ENCODE data around the gene NR5A1.

Gene NR5A1

DNA sequence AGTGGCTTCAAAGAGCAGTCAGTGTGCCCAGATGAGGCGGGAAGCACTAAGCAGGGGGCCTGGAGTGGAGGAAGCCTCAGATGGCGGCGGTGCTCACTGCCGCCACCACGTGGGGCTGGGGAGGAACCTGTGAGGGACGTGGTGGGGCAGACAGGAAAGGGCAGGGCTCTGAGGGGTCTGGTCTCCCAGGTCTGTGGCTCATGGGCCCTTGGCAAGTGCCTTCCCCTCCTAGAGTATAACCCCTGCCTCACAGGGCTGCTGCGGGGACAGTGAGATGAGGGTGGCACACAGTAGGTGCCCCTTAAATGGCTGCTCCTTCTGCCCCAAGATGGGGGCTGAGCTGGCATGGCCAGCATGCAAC is 26.6 kb downstream of the NR5A1 start:
- no peak for DNase-seq (ENCODE audit: low spot score)

DNA sequence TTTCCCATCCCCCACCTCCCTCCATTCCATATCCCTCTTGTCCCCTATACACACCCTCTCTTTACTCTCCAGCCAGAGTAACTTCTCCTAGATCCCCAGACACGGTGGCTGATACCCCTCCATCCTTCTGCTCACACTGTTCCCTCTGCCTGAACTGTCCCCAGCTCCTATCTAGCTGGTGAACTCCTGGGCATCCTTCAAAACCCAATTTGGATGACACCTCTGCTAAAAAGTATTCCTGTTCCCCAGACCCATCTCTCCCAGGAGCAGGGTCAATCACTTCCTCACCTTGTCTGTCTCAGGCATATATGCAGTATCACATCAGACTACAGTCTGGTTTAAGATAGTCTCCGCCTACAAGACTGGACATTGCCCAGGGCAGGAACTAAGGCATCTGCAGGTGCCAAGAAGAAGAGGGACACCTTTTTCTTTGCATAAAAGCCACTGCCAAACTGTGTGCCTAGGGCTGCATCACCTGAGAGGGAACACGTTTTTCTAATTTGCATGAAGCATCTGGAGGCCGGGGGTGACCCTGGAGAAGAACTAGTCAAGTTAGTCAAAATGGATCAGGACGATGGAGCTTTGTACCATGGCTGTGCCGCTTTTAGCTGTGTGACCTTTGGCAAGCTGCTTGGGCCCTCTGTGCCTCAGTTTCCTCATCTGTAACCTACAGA is 27.1 kb downstream of the NR5A1 start:
- DNase-seq (ENCODE audit: low spot score) = no peak

DNA sequence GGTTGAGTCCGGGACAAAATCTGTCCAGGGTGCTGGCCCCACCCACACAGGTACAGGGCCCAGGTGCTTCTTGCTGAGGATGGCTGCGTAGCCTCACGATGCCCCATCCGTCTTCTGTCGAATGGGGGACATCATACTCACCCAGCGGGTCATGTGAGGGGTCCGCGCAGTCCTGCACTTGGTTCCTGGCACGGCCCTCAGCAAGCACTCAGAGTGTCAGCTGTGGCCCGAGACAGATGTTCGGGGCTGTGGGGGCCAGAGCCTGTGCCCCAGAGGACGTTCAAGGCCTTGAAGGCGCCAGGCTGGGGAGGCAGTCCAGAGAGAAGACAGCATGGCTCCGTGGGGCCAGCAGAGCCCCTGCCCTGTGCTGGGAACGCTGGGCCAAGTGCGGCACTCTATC is 27.8 kb downstream of the NR5A1 start:
- no peak for DNase-seq (ENCODE audit: low spot score)

DNA sequence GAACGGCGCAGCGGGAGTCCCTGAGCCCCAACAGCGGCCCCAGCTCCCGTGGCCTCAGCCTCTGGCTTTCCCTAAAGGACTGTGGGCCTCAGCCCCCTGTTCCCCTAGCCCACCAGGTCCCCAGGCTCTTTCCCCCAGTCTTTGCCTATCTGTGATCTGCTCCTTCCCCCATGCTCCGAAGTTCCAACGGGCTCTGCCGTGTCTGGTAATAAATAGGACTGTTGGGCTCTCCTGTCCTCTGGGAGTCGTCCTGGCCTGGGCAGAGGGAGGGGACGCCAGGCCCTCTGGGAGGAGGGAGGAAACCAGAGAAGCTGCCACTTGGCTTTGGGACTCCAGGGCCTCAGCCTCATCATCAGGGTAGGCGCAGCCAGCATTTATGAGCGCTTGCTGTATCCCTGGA is 28.8 kb downstream of the NR5A1 start:
- DNase-seq (ENCODE audit: low spot score) = no peak

DNA sequence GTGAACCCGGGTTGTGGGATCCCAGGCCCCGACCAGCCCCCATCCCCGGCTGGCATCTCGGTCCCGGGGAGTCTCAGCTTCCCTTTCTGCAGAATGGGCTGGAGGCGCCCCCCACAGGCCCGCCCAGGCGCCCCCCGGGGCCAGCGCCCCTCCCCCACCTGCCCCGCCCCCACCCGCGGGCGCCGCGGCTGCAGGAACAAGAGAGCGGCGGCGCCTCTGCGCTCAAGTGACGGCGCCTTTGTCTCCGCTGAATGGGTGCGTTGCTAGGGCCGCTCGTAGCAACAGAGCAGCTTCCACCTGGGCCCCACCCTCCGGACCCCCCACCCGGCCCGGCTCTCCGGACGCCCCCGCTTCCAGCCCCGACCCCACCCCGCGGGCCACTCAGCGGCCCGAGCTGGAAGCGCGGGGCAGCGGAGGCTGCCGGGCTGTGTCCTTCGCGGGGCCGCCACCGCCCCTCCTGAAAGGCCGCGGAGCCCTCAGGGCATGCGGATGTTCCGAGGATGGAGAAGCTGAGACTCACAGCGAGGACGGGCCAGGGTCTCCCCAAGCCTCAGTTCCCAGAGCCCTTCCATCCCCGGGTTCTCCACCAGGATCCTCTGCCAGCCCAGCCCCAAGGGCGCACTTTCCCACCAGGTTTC is 29.4 kb downstream of the NR5A1 start:
- DNase-seq (ENCODE audit: low spot score) = no peak

DNA sequence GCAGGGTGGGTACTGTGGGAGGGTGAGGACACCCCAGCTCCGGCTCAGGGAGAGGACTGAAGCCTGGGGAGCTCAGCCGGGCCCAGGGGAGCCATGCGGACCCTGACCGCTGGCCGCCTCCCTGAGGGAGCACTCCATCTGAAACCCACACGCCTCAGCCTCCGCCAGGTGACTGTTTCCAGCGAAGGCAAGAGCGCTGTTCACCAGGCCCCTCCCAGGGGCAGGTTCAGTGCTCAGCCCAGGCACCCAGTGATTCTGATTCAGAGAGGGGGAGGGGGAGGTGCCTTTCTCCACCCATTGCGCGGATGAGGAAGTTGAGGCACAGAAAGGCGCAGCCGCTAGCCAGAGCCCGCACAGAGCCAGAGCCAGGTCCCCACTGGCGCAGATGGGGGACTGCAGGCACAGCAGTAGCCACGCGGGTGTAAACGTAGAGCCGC is 30.0 kb downstream of the NR5A1 start:
- no peak for DNase-seq (ENCODE audit: low spot score)

DNA sequence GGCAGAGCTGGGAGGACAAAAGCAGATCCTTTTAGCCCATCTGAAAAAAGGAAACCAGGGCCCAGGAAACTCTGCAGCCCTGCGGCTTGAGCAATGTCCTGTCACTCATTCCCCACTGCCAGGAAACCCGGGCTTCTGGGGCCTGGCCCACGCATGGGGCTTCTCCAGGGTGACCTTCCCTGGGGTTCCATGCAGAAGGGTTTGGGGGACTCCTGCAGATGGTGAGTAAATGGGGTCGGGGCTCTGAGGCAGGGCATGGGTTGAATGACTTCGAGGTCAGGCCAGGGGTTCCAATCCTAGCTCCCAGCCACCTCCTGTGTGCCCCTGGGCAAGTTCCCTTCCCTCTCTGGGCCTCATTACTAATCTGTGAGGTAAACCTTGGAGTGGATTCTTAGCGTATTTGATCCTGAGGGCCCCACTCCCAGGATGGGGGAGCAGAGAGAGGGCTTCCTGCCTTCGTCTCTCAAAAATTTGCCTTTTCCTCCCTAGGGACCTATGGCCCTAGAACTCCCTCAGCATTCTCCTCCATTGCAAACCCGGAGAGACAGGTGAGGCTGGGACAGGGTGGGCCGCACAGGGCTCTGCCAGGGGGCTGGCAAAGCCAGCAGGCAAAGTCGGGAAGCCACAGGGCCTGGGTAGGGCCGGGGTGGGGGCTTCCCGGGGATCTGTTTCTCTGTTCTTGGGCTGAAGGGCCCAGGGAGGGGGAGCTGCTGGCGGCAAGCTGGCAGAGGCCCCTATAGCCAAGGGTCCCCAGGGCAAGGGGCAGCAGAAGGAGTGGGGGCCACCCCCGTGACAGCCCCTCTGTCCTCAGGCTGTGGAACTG is 31.1 kb downstream of the NR5A1 start:
- no peak for DNase-seq (ENCODE audit: low spot score)

DNA sequence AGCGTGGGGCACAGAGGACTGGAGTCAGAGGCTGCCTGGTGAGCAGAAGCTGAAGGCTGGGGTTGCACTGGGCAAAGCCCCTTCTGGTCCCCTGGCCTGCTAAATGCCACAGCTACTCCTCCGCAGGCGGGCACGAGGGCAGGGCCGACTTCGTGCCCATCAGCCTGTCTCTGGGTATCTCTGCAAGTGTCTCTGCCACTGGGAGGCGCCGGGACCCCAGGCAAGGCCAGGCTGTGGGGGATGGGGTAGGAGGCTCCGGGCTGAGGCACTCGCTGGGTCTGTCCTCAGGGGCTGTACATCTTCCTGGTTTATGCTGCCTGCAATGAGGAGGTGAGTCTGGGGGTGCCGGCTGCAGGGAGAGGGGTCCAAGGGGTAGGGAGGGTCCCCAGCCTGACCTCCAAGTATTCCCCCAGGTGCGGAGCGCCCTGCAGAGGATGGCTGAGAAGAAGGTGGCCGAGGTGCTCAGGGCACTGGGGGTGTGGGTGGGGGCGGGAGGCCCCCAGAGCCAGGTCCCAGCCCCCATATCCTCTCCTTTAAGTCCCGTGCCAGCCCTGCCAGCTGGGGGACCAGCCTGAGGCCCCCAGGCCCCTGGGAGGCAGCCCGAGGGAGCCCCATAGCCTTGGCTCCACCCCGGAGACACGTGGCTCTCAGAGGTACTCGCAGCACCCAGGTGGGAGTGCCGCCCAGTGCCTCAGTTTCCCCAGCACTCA is 31.9 kb downstream of the NR5A1 start:
- DNase-seq (ENCODE audit: low spot score) = no peak

DNA sequence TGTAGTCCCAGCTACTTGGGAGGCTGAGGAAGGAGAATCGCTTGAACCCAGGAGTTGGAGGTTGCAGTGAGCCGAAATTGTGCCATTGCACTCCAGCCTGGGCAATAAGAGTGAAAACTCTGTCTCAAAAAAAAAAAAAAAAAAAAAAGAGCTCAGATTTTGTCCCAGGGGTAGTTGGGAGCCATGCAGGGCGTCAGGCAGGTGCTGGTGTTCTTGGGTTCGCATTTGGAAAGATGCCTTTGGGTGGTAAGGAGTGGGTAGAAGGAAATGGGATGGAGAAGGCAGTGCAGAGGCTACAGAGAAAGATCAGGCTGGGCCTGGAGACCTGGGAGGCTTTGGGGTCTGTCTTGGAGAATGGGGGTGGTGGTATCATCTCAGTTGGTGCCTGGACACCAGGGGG is 33.0 kb downstream of the NR5A1 start:
- DNase-seq (ENCODE audit: low spot score) = no peak

DNA sequence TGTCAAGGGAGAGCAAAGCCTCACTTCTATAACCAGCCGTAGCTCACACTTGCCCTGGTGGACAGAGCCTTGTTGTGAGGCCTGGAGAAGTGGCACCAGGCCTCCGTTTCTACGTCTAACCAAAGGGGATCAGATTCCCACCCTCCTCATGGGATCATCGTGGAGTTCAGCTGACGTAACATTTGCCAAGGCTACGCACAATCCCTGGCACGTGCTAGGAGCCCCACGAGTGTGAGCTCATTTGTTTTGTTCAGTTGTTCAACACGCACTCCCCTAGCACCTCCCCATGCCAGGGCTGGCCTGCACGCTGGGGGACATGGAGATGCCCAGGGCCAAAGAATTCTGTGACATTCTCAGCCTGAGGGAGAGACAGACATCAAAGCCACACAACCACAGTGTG is 33.9 kb downstream of the NR5A1 start:
- no peak for DNase-seq (ENCODE audit: low spot score)

DNA sequence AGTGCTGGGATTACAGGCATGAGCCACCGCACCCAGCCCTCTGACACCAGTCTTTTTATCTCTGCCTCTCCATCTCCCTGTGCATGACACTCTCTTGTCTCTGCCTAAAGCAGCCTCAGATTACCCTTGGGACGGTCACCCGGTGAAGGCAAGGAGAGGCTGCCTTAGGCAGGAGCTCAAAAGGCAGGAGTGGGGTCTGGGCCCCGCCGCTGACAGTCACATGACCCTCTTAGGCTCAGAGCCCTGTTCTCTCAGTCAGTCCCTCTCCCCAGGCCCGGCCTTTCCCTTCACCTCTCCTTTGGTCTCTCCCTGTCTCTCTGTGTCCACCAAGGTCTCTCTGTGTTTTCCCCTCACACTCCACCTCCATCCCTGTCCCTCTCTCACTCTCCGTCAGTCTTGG is 34.4 kb downstream of the NR5A1 start:
- no peak for DNase-seq (ENCODE audit: low spot score)

DNA sequence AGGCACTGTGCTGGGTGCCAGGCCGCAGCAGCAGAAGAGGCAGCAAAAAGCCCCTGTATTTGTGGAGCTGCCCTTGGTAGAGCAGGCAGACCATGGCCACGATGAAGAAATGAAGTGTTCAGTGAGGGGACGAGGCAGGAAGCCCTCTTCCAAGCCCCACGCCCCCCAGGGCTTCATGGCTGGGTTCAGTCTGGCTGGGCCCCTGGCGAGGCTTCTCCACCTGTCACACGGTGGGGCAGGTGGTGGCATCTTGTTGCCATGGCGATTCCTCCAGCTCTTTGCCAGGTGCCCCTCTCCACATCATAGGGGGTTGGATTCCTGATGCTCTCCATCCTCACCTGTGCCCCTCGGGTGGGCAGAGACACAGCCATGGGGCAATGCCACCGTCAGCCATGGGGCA is 35.4 kb downstream of the NR5A1 start:
- DNase-seq (ENCODE audit: low spot score) = no peak

DNA sequence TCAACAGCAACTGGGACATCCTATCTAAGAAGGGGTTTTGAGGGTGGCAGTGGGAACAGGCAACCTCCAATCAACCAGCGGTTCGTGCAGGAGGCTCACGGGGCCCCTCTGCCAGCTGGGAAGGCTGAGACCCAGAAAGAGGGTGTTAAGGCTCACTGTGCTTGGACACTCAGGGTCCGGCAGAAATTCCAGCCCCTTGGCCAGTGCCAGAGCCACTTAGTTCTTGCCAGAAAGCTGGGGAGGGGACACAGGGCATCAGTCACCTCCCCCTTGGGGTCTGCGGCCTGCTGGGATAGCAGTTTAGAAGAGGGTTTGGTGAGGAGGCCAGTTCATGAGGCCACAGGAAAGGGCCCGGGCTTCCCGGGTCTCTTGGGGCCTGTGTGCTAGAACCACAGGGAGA is 36.5 kb downstream of the NR5A1 start:
- DNase-seq (ENCODE audit: low spot score) = no peak

DNA sequence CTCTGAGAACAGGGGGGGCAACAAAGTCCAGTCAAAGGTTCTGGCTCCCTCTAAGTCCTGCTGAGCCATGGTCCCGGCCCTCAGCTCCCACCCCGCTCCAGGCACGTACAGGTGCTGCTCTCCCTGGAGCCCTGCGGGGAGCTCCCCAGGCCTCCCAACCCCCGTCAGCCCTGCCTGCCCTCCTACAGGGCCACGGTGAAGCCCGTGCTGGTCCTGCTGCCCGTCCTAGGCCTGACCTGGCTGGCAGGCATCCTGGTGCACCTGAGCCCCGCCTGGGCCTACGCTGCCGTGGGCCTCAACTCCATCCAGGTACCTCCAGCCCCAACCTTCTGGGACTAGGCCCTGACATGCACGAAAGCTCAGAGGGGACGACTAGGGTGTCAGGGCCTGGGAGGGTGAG is 36.9 kb downstream of the NR5A1 start:
- DNase-seq (ENCODE audit: low spot score) = no peak

DNA sequence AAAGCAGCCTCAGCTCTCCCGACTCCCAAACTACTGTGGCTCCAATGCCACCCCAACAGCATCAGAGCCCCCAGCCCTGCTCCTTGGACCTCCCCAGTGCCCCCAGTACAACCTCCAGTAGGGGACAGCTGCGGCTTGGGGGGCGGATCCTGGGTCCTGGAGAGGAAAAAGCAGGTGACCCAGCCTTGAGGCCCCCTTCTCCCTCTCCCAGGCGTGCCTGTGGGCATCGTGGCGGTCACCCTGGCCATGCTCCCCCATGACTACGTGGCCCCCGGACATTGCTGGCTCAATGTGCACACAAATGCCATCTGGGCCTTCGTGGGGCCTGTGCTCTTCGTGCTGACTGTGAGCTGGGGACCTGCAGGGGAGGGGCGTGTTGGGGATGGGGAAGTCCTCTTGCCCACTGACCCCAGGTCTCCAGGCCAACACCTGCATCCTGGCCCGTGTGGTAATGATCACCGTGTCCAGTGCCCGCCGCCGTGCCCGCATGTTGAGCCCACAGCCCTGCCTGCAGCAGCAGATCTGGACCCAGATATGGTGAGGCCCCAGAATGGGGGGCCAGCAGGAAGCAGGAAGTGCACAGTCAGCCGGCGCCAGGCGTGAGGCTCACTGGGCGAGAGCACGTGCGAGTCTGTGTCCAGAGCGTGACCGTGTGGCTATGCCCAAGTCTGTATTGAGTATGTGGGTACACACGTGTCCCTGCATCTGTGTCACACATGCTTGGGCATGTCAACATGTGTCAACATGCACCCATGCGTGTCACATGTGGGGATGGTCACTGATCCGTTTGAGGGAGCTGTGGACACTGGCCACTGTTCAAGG is 38.0 kb downstream of the NR5A1 start:
- no peak for DNase-seq (ENCODE audit: low spot score)

DNA sequence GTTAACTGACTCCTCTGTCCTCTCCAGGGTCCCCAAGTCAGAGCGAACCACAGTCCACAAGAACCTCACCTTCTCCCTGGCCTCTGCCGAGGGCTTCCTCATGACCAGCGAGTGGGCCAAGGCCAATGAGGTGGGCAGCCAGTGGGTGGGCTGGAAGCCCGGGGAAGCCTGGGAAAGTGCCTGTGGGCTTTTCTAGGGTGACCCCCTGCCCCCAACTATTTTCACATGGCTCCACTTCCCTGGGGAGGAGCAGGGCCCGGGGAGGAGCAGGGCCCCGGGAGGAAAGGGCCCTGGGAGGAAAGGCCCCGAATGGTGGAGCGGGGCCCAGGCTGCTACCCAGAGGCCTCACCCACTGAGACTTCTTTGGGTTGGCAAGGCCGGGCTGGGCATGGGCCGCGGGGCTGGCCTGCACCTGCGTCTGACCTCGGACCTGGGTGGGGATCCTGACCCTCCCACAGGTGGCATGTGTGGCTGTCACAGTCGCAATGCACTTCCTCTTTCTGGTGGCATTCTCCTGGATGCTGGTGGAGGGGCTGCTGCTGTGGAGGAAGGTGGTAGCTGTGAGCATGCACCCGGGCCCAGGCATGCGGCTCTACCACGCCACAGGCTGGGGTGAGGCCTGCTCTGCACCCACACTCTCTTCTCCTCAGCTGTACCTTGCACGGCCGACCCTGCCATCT is 39.0 kb downstream of the NR5A1 start:
- no peak for DNase-seq (ENCODE audit: low spot score)

DNA sequence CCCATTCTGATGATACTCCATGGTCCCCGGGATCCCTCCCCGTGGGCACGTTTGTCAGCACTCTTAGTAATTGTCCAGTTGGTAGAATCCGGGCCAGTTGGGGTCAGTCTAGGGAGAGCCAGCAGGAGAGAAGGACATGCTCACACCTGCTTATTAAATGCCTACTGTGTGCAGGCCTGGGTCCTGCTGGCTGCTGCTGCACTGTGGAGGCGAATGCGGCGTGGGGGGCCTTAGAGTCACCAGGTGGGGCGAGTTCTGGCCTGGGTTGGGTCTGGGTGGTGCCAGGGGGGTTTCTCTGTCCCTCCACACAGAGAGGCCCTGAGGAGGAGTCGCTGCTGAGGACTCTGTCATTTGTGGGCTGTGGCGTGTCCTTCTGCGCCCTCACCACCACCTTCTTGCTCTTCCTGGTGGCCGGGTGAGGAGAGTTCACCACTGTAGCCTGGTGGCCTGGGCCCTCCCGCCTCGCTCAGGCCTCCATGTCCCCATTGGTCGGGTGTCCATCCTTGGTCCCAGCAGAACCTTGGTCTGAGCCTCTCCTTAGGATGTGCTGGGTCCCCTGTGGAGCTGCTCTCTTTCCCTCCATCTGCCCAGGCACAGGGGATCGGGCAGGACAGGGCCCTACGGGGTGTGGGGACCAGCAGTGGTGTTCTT is 39.7 kb downstream of the NR5A1 start:
- DNase-seq (ENCODE audit: low spot score) = no peak

DNA sequence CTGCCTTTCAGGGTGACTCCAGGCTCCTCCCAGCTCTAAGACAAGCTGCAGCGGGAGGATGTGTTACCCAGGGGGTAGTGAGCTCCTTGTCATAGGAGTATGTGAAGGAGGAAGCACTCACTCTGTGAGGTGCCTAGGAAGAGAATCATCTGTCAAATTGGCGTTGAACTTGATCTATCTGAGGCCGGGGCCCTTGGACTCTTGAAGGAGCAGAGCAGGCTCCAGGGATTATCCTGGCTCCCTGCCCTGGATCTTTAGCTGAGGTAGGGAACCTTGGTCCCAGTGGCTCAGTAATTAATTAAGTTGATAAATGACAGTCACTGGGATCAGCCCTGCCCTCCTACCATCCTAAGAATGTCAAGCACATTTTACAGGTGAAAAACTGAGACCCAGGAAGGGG is 41.5 kb downstream of the NR5A1 start:
- DNase-seq (ENCODE audit: low spot score) = no peak

DNA sequence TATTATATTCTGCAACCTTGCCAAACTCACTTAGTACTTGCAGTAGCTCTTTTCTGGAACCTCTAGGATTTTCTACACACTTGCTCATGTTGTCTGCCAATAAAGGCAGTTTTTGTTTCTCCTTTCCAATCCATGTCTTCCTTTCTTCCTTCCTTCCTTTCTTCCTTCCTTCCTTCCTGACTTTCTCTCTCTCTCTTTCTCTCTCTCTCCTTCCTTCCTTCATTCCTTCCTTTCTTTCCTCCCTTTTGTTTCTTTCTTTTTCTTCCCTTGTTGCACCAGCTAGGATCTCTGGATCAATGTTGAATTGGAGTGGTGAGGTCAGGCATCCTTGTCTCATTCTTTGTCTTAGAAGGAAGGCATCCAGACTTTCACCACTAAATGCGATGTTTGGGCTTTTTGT is 44.5 kb downstream of the NR5A1 start:
- no peak for DNase-seq (ENCODE audit: low spot score)

DNA sequence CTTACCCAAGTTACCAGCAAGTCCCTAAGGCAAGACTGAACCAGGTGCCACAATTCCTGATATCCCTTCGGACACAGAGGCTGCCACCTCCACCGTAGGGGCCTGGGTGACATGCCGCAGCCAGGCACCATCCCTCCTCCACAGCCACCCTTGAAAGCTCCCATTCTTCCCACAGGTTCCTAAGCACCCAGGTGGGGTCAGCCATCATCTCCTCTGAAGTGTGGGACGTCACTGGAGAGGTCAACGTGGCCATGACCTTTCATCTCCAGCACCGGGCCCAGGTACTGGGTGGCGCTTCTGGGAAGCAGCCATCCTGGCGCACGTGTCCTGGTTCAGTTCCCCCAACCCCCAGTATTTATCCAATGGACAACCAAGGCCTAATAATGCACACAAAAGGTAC is 48.8 kb downstream of the NR5A1 start:
- DNase-seq (ENCODE audit: low spot score) = no peak
